GM18505 (cell line): ENCODE measurements around the gene KIF20B.

Experiments
- ATAC-seq: cut with Tn5 transposase; IDR thresholded peaks from one replicate; pipeline ENCODE4 v1.9.1; 2021; ENCODE audit not compliant: unreplicated experiment
- POLR2A ChIP-seq: IDR thresholded peaks from 4 replicates; pipeline ENCODE4 v1.6.1; 2011; ENCODE audit warnings: borderline replicate concordance; ENCODE audit not compliant: insufficient read depth, insufficient read length; ENCODE audit errors: extremely low read depth

KIF20B gene

DNA sequence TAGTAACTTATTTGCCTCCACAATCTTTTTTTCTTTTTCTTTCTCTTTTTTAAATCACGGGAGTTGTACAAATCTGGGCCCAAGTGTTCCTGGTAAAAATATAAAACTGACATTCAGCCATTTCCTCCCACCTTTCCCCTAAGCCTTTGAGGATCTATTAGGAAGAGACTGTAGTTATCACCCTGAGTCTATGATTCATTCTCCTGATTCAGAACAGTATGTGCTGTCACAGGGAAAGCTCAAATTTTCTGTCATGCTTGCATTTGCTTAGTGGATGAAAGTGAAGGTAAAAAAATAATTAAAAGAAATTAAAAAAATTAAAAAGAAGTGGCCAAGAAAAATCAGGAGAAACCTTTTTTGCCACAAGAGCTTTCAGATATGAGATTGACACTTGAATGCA, 71.7 kb downstream of the KIF20B start:
- no peak for TF ChIP-seq POLR2A
- ATAC-seq = no peak

DNA sequence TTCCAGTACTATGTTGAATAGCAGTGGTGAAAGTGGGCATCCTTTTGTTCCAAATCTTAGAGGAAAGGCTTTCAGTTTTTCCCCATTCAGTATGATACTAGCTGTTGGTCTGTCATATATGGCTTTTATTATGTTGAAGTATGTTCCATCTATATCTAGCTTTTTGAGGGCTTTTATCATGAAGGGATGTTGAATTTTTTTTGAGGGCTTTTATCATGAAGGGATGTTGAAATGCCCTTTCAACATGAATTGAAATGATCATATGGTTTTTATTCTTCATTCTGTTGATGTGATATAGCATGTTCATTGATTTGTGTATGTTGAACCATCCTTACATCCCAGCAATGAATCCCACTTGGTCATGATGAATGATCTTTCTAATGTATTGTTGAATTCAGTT, 75.3 kb downstream of the KIF20B start:
- ATAC-seq = no peak

DNA sequence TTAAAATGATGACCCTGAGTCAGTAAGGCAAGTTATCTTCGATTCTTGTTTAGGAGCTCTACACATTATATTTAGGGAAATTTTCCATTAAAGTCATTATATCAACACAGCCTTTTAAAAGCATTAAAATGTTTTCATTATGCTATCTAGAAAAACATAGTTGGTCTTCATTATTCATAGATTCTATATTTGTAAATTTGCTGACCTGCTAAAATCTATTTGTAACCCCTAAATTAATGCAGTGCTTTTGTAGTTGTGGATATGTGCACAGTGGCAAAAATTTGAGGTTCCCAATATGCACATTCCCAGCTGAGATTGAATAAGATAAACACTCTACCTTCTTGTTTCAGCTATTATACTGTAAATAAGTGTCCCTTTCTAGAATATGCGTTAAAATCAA, 81.1 kb downstream of the KIF20B start:
- TF ChIP-seq POLR2A = no peak
- ATAC-seq = no peak

More for the DNA sequence above, 75.3 kb downstream of the KIF20B start:
- TF ChIP-seq POLR2A = no peak

DNA sequence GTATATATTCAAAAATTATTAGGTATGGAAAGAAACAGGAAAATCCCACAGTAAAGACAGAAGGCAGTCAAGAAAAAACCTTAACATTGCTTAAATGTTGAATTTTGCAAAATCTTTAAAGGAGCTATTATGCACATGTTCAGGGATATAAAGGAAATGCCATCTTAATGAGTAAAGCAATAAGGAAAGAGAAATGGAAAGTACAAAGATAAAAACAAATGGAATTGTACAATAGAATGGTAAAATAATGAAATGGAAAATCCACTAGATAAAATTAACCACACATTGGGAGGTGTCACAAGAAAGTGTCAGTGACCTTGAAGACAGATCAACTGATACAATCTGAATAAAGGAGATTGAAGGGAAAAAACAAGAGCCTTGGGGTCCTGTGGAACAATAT, 82.0 kb downstream of the KIF20B start:
- TF ChIP-seq POLR2A = no peak
- no peak for ATAC-seq

DNA sequence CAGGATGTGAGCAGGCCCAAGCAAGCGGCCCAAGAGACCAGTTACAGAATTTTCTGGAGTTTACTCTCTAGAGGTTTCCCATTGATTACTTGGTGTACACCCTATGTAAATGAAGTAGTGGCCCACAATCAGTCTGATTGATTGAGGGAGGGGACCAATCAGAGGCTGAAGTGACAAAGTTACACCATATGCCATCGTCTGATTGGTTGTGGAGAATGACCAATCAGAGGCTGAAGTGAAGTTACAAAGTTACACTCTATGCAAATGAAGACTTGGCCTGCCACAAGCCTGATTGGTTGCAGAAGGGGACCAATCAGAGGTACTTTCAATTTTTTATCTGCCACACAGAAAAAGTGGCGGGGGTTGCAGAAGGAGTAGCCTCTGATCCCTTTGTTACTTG, 83.7 kb downstream of the KIF20B start:
- no peak for ATAC-seq
- no peak for TF ChIP-seq POLR2A

DNA sequence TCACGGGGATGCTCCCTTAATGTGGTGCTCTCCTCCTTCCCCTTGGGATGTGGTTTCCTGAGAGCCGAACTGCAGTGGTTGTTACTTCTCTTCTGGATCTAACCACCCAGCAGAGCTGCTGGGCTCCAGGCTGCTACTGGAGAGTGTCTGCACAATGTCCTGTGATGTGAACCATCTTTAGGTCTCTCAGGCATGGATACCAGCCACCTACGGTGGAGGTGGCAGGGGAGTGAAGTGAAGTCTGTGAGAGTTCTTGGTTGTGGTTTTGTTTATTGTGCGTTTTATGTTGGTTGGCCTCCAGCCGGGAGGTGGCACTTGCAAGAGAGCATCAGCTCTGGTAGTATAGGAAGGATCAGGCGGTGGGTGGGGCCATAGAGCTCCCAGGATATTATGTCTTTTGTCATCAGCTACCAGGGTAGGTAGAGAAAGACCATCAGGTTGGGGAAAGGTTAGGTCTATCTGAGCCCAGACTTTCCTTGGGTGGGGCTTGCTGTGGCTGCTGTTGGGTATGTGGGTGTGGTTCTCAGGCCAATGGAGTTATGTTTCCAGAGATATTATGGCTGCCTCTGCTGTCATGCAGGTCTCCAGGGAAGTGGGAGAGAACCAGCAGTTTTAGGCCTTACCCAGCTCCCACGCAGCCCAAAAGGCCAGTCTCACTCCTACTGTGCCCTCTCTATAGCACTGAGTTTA, 87.9 kb downstream of the KIF20B start:
- TF ChIP-seq POLR2A = no peak
- ATAC-seq = no peak

DNA sequence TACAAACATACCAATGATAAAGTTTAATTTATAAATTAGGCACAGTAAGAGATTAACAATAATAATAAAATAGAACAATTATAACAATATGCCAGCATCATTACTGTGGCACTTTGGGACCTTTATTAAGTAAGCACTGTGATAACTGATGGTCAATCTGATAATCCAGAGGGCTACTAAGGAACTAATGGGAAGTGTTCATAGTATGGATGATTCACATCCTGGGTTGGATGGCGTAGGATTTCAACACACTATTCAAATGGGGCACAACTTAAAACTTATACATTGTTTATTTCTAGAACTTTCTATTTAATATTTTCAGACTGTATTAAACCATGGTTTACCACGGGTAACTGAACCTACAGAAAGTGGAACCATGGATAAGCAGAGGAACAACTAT, 90.8 kb downstream of the KIF20B start:
- ATAC-seq = no peak
- TF ChIP-seq POLR2A = no peak

DNA sequence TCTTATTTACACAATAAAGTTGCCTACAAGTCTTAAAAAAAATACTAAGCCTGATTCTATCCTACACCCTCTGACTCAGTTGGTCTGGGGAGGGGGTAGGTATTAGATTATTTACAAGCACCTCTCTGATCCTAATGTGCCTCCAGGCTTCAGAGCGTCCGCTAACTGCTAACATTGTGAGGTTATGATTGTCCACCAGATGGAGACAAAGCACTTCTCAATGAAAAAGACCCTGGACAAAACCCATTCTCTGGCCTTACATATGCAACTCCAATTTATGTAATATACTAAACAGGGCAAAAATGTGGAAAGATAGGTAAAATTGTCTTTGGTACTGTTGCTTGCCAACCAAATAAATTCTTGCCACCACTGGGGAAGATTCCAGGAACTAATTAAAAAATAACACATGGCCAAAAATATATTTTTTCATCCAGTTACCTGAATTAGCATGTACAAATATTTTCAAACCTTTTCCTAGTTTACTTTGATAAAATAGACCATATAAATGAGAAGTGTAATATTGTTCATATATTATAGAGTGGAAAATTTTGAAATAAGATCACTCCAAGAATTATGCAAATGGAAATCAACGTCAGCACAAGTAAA, 92.4 kb downstream of the KIF20B start:
- no peak for ATAC-seq
- no peak for TF ChIP-seq POLR2A

DNA sequence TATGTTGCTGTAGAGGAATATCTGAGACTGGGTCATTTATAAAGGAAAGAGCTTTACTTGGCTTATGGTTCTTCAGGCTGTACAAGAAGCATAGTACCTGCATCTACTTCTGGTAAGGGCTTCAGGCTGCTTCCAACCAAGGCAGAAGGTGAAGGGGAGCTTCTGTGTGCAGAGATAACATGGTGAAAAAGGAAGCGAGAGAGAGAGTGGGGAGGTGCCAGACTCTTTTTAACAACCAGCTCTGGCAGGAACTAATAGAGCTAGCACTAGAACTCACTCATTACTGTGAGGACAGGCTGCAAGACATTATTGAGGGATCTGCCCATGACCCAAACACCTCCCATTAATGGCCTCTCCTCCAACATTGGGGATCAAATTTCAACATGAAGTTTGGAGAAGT, 94.5 kb downstream of the KIF20B start:
- peak; percentile 91 for ATAC-seq

DNA sequence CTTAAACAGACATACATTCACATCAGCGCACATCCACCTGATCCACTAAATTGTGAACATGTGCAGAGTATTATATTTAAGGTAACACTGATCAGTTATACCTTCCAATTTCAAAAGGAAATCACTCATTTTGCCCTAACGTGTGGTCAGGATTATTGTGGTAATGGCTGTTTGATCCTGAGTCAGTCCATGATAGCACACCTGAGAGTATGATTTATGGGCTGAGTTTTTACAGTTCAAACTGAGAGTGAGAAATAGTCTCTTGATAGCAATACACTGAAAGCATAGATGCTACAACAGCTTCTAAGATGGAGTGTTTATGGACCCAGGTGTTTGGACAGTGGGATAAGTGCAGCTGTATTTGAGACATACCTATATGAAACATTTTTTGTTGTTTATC, 96.7 kb downstream of the KIF20B start:
- no peak for TF ChIP-seq POLR2A
- ATAC-seq = no peak

More for the DNA sequence above, 94.5 kb downstream of the KIF20B start:
- no peak for TF ChIP-seq POLR2A

DNA sequence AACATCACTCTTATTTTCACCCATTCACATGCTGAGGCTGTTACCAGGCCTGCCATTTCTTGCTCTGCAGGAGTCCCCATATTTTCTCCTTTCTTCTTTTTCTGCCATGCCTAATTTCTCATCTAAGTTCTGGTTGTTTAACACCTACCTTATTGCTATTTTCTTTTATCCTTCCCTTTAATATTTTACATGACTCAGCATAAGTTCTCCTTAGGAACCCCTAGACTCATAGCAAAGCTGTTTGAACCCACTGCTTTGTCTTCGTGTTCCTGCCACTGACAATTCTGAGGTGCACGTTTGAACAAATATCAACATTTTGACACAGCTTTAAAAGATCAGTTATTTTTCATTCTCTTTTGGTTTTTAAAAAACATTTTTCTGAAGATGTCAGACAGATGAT, 98.2 kb downstream of the KIF20B start:
- no peak for ATAC-seq
- no peak for TF ChIP-seq POLR2A

DNA sequence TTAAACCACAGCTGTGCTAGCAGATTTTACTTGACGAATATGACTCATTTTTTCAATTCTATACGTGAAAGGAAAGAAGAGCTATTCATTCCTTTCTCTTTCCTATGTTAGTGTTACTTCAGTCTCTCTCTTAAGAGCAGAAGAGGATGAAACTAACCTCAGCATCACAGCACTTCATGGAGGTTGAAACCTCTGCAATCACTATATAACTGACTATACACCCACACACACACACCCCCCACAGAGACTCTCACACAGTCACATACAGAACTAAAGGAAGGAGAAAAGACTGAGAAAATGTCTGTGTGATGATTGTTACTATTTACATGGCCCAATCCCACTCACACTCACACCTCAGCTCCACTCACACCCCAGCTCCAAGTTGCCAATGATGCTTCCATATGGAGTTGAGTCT, 104.2 kb downstream of the KIF20B start:
- ATAC-seq = peak; percentile 89
- no peak for TF ChIP-seq POLR2A

DNA sequence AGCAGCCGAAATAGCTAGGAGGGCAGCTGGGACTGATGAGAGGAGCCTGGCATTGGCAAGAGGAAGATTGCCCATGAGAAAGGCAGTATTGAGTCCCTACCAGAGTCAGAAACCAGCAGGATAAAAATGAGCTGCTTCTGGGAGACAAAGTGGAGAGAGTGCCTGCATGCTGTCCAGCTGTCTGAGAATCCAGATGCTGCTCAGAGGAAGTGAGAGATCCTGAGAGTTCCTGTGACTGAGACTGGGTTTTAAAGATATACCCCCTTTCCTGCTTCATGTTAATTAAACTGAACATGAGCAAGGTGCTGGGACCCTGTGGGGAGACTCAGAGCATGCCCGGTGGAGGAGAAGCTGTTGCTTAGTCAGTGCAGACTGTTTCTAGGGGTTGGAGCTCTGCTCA, 107.5 kb downstream of the KIF20B start:
- ATAC-seq = no peak
- TF ChIP-seq POLR2A = no peak

DNA sequence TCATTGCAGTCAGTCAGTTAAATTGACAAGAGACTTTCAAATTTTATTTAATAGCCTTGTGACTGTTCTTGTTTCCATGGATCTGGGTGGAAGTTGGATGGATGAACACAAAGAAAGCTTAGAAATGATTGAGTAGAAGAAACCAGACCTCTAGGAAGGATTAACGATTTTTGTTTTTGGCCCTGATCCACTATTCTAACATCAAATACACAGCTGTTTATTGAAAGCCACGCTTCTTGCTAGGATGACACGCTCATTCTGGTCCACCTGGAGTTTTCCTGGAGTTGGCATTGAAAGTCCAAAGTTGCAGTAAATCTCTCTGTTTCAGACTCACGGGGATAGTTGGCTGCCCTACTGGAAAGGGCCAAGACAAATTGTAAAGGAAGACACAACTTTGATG, 108.4 kb downstream of the KIF20B start:
- ATAC-seq = no peak
- TF ChIP-seq POLR2A = no peak
